K562 (cell line): ENCODE data around the gene KCNK1. TPM values are rescaled to one million over a fixed set of nuclear protein-coding genes. Genes with fewer than 3 reads are reported as not detected.

Source experiments
- BCL6 ChIP-seq: fragments of 250-450 bp; sonication (Bioruptor Pico); IDR thresholded peaks from 2 replicates; pipeline ENCODE4 v1.4.0; 2020
- CREB1 ChIP-seq, 2 experiments: sonication (generic) in 1 of 2; formaldehyde crosslinking in 1 of 2; IDR thresholded peaks; 2 replicates each; pipeline versions ENCODE4 v1.6.1 to v1.8.0; 2012 to 2022; ENCODE audit warnings: inconsistent platforms in 1 of 2, mild to moderate bottlenecking in 1 of 2, missing genetic modification reagents in 1 of 2, moderate library complexity in 1 of 2
- HIVEP1 ChIP-seq: fragments of 250-450 bp; sonication (Bioruptor Pico); IDR thresholded peaks from 2 replicates; pipeline ENCODE4 v1.4.0; 2020; ENCODE audit warnings: mild to moderate bottlenecking
- MYBL2 ChIP-seq, 2 experiments: fragments of 450-650 bp in 1 of 2; sonication (generic) in 1 of 2; formaldehyde crosslinking in 1 of 2; IDR thresholded peaks; 2 replicates each; pipeline versions ENCODE4 v1.6.1 to v1.8.1; 2017 to 2022; ENCODE audit warnings: borderline replicate concordance in 1 of 2, inconsistent platforms in 1 of 2, low read depth in 1 of 2, mild to moderate bottlenecking in 1 of 2, missing genetic modification reagents in 1 of 2, moderate library complexity in 1 of 2
- NUFIP1 ChIP-seq: fragments of 450-650 bp; IDR thresholded peaks from 2 replicates; pipeline ENCODE4 v1.6.1; 2018; ENCODE audit not compliant: partially characterized antibody
- PTRF ChIP-seq: fragments of 450-650 bp; IDR thresholded peaks from 2 replicates; pipeline ENCODE4 v1.6.1; 2016; ENCODE audit warnings: mild to moderate bottlenecking, missing genetic modification characterization, missing compliant biosample characterization
- WHSC1 ChIP-seq: IDR thresholded peaks from one replicate; pipeline ENCODE4 v1.6.1; 2012; ENCODE audit warnings: low read length, control low read depth, inconsistent platforms
- ZC3H8 ChIP-seq: fragments of 450-650 bp; IDR thresholded peaks from 2 replicates; pipeline ENCODE4 v1.6.1; 2017
- ZNF212 ChIP-seq: fragments of 450-650 bp; formaldehyde crosslinking; IDR thresholded peaks from 2 replicates; pipeline ENCODE4 v1.4.0; 2020; ENCODE audit warnings: mild to moderate bottlenecking
- polyA plus RNA-seq, 8 experiments: library from polyadenylated mRNA; depleted of rRNA in 4 of 8; stranded (reverse) in 5 of 8; unstranded in 3 of 8; fragments of >200 nt; fragmentation: Nextera tagmentation in 2 of 8; fragmentation: Illumina TruSeq in 1 of 8; extraction: Ambion mirVana in 2 of 8; extraction: Trizol in 1 of 8; gene quantifications; 2 replicates each; pipeline versions ENCODE4 v1.2.1 to v1.2.3, GENCODE V29; 2011 to 2014; ENCODE audit warnings: inconsistent platforms in 1 of 8, missing spikeins in 1 of 8
- total RNA-seq, 7 experiments: library from RNA; depleted of rRNA in 6 of 7; stranded (reverse); fragments of >200 nt in 6 of 7; fragmentation: Illumina TruSeq in 2 of 7; extraction: Trizol in 2 of 7; gene quantifications; 2 replicates each; pipeline versions ENCODE4 v1.2.1 to v1.2.3, GENCODE V29; 2011 to 2021; ENCODE audit warnings: low replicate concordance in 1 of 7
- TF ChIP-seq, protein P1 (sequence below), 2 experiments: fragments of 450-650 bp in 1 of 2; sonication (generic) in 1 of 2; formaldehyde crosslinking in 1 of 2; IDR thresholded peaks; 2 replicates each; pipeline versions ENCODE4 v1.7.1 to v1.9.0; 2016 to 2022; ENCODE audit warnings: inconsistent platforms in 1 of 2, mild to moderate bottlenecking in 1 of 2, missing genetic modification reagents in 1 of 2
- TF ChIP-seq, protein P2 (sequence below): fragments of 450-650 bp; formaldehyde crosslinking; IDR thresholded peaks from 2 replicates; pipeline ENCODE4 v1.4.0; 2020; ENCODE audit warnings: mild to moderate bottlenecking, moderate library complexity
- TF ChIP-seq, protein P3 (sequence below): IDR thresholded peaks from 3 replicates; pipeline ENCODE4 v1.6.1; 2011; ENCODE audit warnings: borderline replicate concordance, mild to moderate bottlenecking, moderate library complexity; ENCODE audit not compliant: insufficient read length; ENCODE audit errors: extremely low read depth
- TF ChIP-seq, protein P4 (sequence below): fragments of 250-450 bp; sonication (Bioruptor Pico); IDR thresholded peaks from 2 replicates; pipeline ENCODE4 v1.4.0; 2020

The KCNK1 gene
- total and polyA plus RNA-seq, 9 of the 15 experiments (the other 6 are each of a cell fraction or from before 2014, with no cell fraction given): 3.1 to 22.7 (median 6.0) TPM

DNA sequence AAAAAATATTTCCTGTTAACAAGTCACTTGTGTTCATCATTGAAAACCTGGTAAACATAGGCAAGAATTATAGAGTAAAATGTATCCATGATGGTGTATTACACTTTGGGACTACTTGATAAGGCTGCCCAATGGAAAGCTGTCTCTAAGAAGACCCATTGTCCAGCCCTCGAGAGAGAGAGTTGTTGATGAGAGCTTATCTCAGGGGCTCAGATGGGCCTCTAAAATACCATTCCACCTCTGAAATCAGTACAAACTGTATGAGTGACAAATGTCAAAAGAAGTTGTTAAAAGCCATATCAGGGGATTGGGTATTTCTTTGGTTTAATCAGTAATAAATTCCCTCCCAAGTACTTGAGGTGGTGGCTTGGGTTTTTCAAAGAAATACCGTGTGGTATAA lies 96.1 kb downstream of the KCNK1 start (continued):
- TF ChIP-seq, protein P1, sequence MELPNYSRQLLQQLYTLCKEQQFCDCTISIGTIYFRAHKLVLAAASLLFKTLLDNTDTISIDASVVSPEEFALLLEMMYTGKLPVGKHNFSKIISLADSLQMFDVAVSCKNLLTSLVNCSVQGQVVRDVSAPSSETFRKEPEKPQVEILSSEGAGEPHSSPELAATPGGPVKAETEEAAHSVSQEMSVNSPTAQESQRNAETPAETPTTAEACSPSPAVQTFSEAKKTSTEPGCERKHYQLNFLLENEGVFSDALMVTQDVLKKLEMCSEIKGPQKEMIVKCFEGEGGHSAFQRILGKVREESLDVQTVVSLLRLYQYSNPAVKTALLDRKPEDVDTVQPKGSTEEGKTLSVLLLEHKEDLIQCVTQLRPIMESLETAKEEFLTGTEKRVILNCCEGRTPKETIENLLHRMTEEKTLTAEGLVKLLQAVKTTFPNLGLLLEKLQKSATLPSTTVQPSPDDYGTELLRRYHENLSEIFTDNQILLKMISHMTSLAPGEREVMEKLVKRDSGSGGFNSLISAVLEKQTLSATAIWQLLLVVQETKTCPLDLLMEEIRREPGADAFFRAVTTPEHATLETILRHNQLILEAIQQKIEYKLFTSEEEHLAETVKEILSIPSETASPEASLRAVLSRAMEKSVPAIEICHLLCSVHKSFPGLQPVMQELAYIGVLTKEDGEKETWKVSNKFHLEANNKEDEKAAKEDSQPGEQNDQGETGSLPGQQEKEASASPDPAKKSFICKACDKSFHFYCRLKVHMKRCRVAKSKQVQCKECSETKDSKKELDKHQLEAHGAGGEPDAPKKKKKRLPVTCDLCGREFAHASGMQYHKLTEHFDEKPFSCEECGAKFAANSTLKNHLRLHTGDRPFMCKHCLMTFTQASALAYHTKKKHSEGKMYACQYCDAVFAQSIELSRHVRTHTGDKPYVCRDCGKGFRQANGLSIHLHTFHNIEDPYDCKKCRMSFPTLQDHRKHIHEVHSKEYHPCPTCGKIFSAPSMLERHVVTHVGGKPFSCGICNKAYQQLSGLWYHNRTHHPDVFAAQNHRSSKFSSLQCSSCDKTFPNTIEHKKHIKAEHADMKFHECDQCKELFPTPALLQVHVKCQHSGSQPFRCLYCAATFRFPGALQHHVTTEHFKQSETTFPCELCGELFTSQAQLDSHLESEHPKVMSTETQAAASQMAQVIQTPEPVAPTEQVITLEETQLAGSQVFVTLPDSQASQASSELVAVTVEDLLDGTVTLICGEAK (IDR thresholded peaks at IDR 0.05): no peak
- TF ChIP-seq, protein P1 (CRISPR knock-in tag; IDR thresholded peaks at IDR 0.05): no peak
- TF ChIP-seq ZNF212 (CRISPR knock-in tag) (no peak), ZC3H8 (no peak), BCL6 (CRISPR knock-in tag) (no peak), WHSC1 (no peak), CREB1 (IDR thresholded peaks at IDR 0.05) (no peak; the same call in 1 of the 2 replicates), CREB1 (CRISPR knock-in tag; IDR thresholded peaks at IDR 0.05) (no peak), PTRF (tag) (no peak), HIVEP1 (CRISPR knock-in tag) (no peak), NUFIP1 (no peak), MYBL2 (IDR thresholded peaks at IDR 0.05; ENCODE audit: low read depth) (no peak), MYBL2 (CRISPR knock-in tag; IDR thresholded peaks at IDR 0.05; ENCODE audit: borderline replicate concordance) (no peak)
- TF ChIP-seq, protein P2, sequence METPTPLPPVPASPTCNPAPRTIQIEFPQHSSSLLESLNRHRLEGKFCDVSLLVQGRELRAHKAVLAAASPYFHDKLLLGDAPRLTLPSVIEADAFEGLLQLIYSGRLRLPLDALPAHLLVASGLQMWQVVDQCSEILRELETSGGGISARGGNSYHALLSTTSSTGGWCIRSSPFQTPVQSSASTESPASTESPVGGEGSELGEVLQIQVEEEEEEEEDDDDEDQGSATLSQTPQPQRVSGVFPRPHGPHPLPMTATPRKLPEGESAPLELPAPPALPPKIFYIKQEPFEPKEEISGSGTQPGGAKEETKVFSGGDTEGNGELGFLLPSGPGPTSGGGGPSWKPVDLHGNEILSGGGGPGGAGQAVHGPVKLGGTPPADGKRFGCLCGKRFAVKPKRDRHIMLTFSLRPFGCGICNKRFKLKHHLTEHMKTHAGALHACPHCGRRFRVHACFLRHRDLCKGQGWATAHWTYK (CRISPR knock-in tag): no peak
- TF ChIP-seq, protein P3, sequence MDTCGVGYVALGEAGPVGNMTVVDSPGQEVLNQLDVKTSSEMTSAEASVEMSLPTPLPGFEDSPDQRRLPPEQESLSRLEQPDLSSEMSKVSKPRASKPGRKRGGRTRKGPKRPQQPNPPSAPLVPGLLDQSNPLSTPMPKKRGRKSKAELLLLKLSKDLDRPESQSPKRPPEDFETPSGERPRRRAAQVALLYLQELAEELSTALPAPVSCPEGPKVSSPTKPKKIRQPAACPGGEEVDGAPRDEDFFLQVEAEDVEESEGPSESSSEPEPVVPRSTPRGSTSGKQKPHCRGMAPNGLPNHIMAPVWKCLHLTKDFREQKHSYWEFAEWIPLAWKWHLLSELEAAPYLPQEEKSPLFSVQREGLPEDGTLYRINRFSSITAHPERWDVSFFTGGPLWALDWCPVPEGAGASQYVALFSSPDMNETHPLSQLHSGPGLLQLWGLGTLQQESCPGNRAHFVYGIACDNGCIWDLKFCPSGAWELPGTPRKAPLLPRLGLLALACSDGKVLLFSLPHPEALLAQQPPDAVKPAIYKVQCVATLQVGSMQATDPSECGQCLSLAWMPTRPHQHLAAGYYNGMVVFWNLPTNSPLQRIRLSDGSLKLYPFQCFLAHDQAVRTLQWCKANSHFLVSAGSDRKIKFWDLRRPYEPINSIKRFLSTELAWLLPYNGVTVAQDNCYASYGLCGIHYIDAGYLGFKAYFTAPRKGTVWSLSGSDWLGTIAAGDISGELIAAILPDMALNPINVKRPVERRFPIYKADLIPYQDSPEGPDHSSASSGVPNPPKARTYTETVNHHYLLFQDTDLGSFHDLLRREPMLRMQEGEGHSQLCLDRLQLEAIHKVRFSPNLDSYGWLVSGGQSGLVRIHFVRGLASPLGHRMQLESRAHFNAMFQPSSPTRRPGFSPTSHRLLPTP: no peak
- TF ChIP-seq, protein P4, sequence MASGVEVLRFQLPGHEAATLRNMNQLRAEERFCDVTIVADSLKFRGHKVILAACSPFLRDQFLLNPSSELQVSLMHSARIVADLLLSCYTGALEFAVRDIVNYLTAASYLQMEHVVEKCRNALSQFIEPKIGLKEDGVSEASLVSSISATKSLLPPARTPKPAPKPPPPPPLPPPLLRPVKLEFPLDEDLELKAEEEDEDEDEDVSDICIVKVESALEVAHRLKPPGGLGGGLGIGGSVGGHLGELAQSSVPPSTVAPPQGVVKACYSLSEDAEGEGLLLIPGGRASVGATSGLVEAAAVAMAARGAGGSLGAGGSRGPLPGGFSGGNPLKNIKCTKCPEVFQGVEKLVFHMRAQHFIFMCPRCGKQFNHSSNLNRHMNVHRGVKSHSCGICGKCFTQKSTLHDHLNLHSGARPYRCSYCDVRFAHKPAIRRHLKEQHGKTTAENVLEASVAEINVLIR (CRISPR knock-in tag): no peak
